Upper lobe of left lung (tissue), 6 donors: ENCODE data around the gene SLC25A22. TPM values are rescaled to one million over a fixed set of nuclear protein-coding genes. Genes with fewer than 3 reads are reported as not detected.

Experiments used
- ATAC-seq, 2 donors: fragments of 200-7000 bp; cut with Tn5 transposase; one replicate each; pipeline ENCODE4 v1.9.1; 2022; ENCODE audit warnings: mild to moderate bottlenecking in 2 of 2, moderate library complexity in 2 of 2; ENCODE audit not compliant: low FRiP score in 2 of 2
- DNase-seq, 2 donors: peaks; one replicate each; pipeline ENCODE4 v3.0.0-alpha.2; 2019 to 2020
- H3K27ac ChIP-seq, 4 donors: fragments of 200-600 bp; sonication (generic); one replicate each; pipeline ENCODE4 v1.5.1; 2016 to 2019
- H3K27me3 ChIP-seq, 4 donors: fragments of 200-600 bp; sonication (generic); one replicate each; pipeline ENCODE4 v1.5.1; 2017 to 2019
- H3K36me3 ChIP-seq, 4 donors: fragments of 200-600 bp; sonication (generic); one replicate each; pipeline ENCODE4 v1.5.1; 2016 to 2019
- H3K4me1 ChIP-seq, 4 donors: fragments of 200-600 bp; sonication (generic); one replicate each; pipeline ENCODE4 v1.5.1; 2018 to 2019
- H3K4me3 ChIP-seq, 4 donors: fragments of 200-600 bp; sonication (generic); one replicate each; pipeline ENCODE4 v1.5.1; 2017 to 2019; ENCODE audit warnings: mild to moderate bottlenecking in 2 of 4, moderate library complexity in 1 of 4
- H3K9me3 ChIP-seq, 4 donors: fragments of 200-600 bp; sonication (generic); one replicate each; pipeline ENCODE4 v1.5.1; 2018 to 2019
- EP300 ChIP-seq, 4 donors: sonication (generic); formaldehyde crosslinking; IDR thresholded peaks; one replicate each; pipeline ENCODE4 v1.5.1; 2017; ENCODE audit warnings: antibody characterized with exemption in 4 of 4, control low read depth in 2 of 4
- POLR2A ChIP-seq, 4 donors: fragments of 450-650 bp; IDR thresholded peaks; one replicate each; pipeline ENCODE4 v1.5.1; 2016 to 2017; ENCODE audit warnings: antibody characterized with exemption in 4 of 4, mild to moderate bottlenecking in 2 of 4
- POLR2AphosphoS5 ChIP-seq, 2 donors: sonication (generic); formaldehyde crosslinking; IDR thresholded peaks; one replicate each; pipeline ENCODE4 v1.5.1; 2017; ENCODE audit warnings: antibody characterized with exemption in 2 of 2
- WGBS, 2 donors: methylation state at CpG; one replicate each; pipeline ENCODE4 v1.1.5; 2017 to 2018; 5-methylcytosine and 5-hydroxymethylcytosine counted together
- total RNA-seq, 6 donors: library from RNA; depleted of rRNA in 4 of 6; stranded (reverse); fragments of >200 nt in 4 of 6; gene quantifications; one replicate each; pipeline versions ENCODE4 v1.1.0 to v1.2.1, GENCODE V29; 2016 to 2021
- TF ChIP-seq, protein P1 (sequence below), 6 experiments: fragments of 450-650 bp in 4 of 6; fragments of 200-600 bp in 2 of 6; sonication (generic) in 2 of 6; IDR thresholded peaks; one replicate each; pipeline ENCODE4 v1.5.1; 2016 to 2019; ENCODE audit warnings: antibody characterized with exemption in 6 of 6
- donor health status: DM: no; HTN: no; CAD: no; lungs with moderate emphysema.
- donor health status: DM: no; HTN: yes; CAD: no; lungs with severe emphysema.

Gene SLC25A22
- total RNA-seq: 10 to 100 TPM; 13.6 to 29.3 (median 22.3) TPM

DNA sequence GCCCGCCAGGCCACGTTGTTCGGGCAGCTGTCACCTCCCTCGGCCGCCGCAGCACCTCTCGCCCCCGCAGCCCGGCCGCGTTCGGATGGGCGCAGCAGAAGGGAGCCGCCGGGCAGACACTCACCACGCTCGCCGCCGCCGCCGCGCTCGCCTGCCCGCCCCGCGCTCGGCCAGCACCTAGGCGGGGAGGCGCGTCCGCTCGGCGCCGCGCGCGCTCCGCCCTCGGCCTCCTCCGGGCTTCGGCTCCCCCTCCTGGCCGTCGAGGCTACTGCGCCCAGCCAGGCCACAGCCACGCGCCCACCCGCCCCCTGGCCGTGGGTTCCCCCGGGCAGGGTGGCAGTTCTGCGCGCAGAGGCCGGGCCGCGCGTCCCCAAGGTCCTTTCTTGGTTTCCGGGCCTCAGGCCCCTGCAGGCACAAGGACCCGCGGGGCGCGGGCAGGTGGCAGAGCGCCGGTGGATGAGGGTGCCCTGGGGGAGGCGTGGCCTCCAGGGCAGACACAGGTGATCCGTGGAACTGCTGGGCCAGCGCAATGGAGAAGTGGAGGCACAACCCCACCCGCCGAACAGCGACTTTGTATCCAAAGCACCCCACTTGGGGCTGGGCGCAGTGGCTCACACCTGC lies at the start of gene SLC25A22:
Gene SLC25A22 (minus strand): TSS at position 189 of the 621 bp plus-strand sequence. CDS start 3,275 bp downstream, outside the sequence.
- H3K36me3 ChIP-seq: peaks cover 0 to 34% (median 14%) of the 10 kb centered on the region in 4 donors
- H3K9me3 ChIP-seq: no peaks in the 10 kb centered on the region
- peak within 1 kb of the TSS; percentile 78 to 84 (median 80) for H3K4me3 ChIP-seq
- no peak for TF ChIP-seq POLR2AphosphoS5 (IDR thresholded peaks at IDR 0.05)
- TF ChIP-seq, protein P1, sequence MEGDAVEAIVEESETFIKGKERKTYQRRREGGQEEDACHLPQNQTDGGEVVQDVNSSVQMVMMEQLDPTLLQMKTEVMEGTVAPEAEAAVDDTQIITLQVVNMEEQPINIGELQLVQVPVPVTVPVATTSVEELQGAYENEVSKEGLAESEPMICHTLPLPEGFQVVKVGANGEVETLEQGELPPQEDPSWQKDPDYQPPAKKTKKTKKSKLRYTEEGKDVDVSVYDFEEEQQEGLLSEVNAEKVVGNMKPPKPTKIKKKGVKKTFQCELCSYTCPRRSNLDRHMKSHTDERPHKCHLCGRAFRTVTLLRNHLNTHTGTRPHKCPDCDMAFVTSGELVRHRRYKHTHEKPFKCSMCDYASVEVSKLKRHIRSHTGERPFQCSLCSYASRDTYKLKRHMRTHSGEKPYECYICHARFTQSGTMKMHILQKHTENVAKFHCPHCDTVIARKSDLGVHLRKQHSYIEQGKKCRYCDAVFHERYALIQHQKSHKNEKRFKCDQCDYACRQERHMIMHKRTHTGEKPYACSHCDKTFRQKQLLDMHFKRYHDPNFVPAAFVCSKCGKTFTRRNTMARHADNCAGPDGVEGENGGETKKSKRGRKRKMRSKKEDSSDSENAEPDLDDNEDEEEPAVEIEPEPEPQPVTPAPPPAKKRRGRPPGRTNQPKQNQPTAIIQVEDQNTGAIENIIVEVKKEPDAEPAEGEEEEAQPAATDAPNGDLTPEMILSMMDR (IDR thresholded peaks at IDR 0.05): peak; percentile 98 to 99 (median 98)
- ATAC-seq (peak; percentile 72 to 88), DNase-seq (peak; percentile 83 to 98)
- peak within 1 kb of the TSS; percentile 80 to 91 (median 88) for H3K27ac ChIP-seq
- WGBS, 2 donors: 0 to 4% methylated on average over 1 to 33 of the region's 69 CpGs
- H3K4me1 ChIP-seq: peaks cover 26 to 46% (median 29%) of the 10 kb centered on the region in 4 donors
- H3K27me3 ChIP-seq: no peaks in the 10 kb centered on the region

- WGBS, 2 donors: 79 to 100% methylated on average over 1 to 18 of the region's 18 CpGs
- TF ChIP-seq POLR2A (IDR thresholded peaks at IDR 0.05) (no peak), POLR2AphosphoS5 (IDR thresholded peaks at IDR 0.05) (no peak), EP300 (IDR thresholded peaks at IDR 0.05) (no peak)
- TF ChIP-seq, protein P1 (IDR thresholded peaks at IDR 0.05): no peak
- Histone ChIP-seq H3K4me3 (no peak overlapping the region), H3K4me1 (peaks cover 41 to 84% (median 60%) of the 10 kb centered on the region in 4 donors), H3K27me3 (peaks cover 0 to 4% (median 0%) of the 10 kb centered on the region in 4 donors), H3K27ac (no peak overlapping the region), H3K9me3 (no peaks in the 10 kb centered on the region), H3K36me3 (peaks cover 0 to 17% (median 10%) of the 10 kb centered on the region in 4 donors)
- ATAC-seq (no peak), DNase-seq (no peak)
Measured at GRCh38 chr11:847876-848275, 49.8 kb upstream of the SLC25A22 start.

DNA sequence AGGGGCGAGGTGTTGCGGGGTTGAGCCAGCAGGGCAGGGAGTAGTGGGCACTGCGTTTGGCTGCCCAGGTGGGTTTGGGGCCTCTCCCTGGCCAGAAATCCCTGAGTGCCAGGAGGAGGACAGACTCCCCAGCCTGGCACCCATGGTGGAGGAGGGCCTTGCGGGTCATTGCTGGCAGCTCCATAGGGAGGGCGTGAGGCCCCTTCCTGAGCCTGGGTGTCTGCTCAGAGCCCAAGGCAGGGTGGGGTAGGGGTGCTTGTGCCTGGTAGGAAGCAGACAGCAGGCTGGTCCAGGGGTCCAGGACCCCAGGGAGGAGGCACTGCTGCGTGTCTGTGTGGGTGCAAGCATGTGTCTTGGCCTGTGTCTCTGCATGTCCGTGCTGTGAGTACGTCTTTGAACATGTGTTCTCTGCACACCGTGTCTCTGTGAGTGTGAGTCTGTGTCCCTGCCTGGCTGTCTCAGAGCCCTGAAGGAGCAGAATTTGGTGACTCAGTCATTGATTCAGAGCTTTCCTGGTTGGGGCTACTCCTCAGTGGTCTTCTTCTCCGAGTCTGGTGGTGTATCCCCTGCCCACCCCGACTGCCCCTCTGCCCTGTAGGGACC lies 48.5 kb upstream of the SLC25A22 start:
- no peaks in the 10 kb centered on the region for H3K9me3 ChIP-seq
- WGBS, 2 donors: 55 to 74% methylated on average over 5 to 10 of the region's 11 CpGs
- ATAC-seq (no peak), DNase-seq (no peak)
- H3K27me3 ChIP-seq: peaks cover 0 to 4% (median 0%) of the 10 kb centered on the region in 4 donors
- H3K4me1 ChIP-seq: peaks cover 41 to 90% (median 63%) of the 10 kb centered on the region in 4 donors
- TF ChIP-seq POLR2A (IDR thresholded peaks at IDR 0.05) (no peak), POLR2AphosphoS5 (IDR thresholded peaks at IDR 0.05) (no peak)
- H3K4me3 ChIP-seq: no peak overlapping the region
- peaks cover 0 to 14% (median 10%) of the 10 kb centered on the region in 4 donors for H3K36me3 ChIP-seq
- peak overlapping the region; percentile 93 to 97 (median 94) for H3K27ac ChIP-seq

GRCh38 chr11:845872-846495 lies 47.9 kb upstream of the SLC25A22 start:
- Histone ChIP-seq H3K4me1 (peaks cover 47 to 90% (median 69%) of the 10 kb centered on the region in 4 donors), H3K27me3 (peaks cover 0 to 4% (median 0%) of the 10 kb centered on the region in 4 donors), H3K4me3 (peak overlapping the region in 1 of 4 donors; percentile 63), H3K27ac (peak overlapping the region; percentile 93 to 97 (median 94)), H3K9me3 (no peaks in the 10 kb centered on the region), H3K36me3 (peaks cover 0 to 11% (median 8%) of the 10 kb centered on the region in 4 donors)
- TF ChIP-seq EP300 (IDR thresholded peaks at IDR 0.05) (no peak), POLR2A (IDR thresholded peaks at IDR 0.05) (no peak), POLR2AphosphoS5 (IDR thresholded peaks at IDR 0.05) (no peak)
- TF ChIP-seq, protein P1 (IDR thresholded peaks at IDR 0.05): no peak
- ATAC-seq (no peak), DNase-seq (no peak)
- WGBS, 2 donors: 40% methylated on average over 4 of the region's 8 CpGs; no CpG with 5 or more reads in 1 of the 2 donors
